Smooth muscle cell (in vitro differentiated cells): ENCODE measurements around the gene HNRNPM. TPM values are rescaled to one million over a fixed set of nuclear protein-coding genes. Genes with fewer than 3 reads are reported as not detected.

Source experiments
- DNase-seq: peaks from one replicate; lab custom pipeline; 2025; ENCODE audit not compliant: unreplicated experiment; lab: John Stamatoyannopoulos, UW
- H2AFZ ChIP-seq: fragments of 200-600 bp; sonication (generic); 2 replicates; pipeline ENCODE4 v1.6.0; 2016; ENCODE audit warnings: antibody characterized with exemption, low read depth, mild to moderate bottlenecking
- H3F3A ChIP-seq: fragments of 200-600 bp; sonication (generic); 2 replicates; pipeline ENCODE4 v1.6.0; 2017; ENCODE audit warnings: antibody characterized with exemption, low read depth
- H3K27ac ChIP-seq: fragments of 200-600 bp; sonication (generic); 2 replicates; pipeline ENCODE4 v1.5.1; 2016; ENCODE audit warnings: low read depth, mild to moderate bottlenecking
- H3K27me3 ChIP-seq: fragments of 200-600 bp; sonication (generic); 2 replicates; pipeline ENCODE4 v1.6.1; 2016; ENCODE audit warnings: low read depth, mild to moderate bottlenecking
- H3K36me3 ChIP-seq: fragments of 200-600 bp; sonication (generic); 2 replicates; pipeline ENCODE4 v1.5.1; 2016; ENCODE audit warnings: low read depth
- H3K4me1 ChIP-seq: fragments of 200-600 bp; sonication (generic); 2 replicates; pipeline ENCODE4 v1.5.1; 2016; ENCODE audit warnings: low read depth
- H3K4me2 ChIP-seq: fragments of 200-600 bp; sonication (generic); 2 replicates; pipeline ENCODE4 v1.6.0; 2016; ENCODE audit warnings: mild to moderate bottlenecking
- H3K4me3 ChIP-seq: fragments of 200-600 bp; sonication (generic); 2 replicates; pipeline ENCODE4 v1.5.1; 2016; ENCODE audit warnings: mild to moderate bottlenecking
- H3K79me2 ChIP-seq: fragments of 200-600 bp; sonication (generic); 2 replicates; pipeline ENCODE4 v1.6.0; 2016; ENCODE audit warnings: low read depth, mild to moderate bottlenecking
- H3K9ac ChIP-seq: fragments of 200-600 bp; sonication (generic); 2 replicates; pipeline ENCODE4 v1.6.0; 2016; ENCODE audit warnings: low read depth
- H3K9me3 ChIP-seq: fragments of 200-600 bp; sonication (generic); replicated peaks from 2 replicates; pipeline ENCODE4 v1.5.1; 2016; ENCODE audit warnings: low read depth
- H4K20me1 ChIP-seq: fragments of 200-600 bp; sonication (generic); 2 replicates; pipeline ENCODE4 v1.6.0; 2016; ENCODE audit warnings: low read depth
- CTCF ChIP-seq: fragments of 200-600 bp; sonication (generic); IDR thresholded peaks from 2 replicates; pipeline ENCODE4 v1.5.1; 2017; ENCODE audit warnings: borderline replicate concordance, mild to moderate bottlenecking, antibody characterized with exemption; ENCODE audit not compliant: insufficient read depth, poor library complexity, severe bottlenecking
- WGBS: methylation state at CpG from one replicate; pipeline ENCODE4 v1.1.7; 2016; ENCODE audit warnings: low lambda C conversion rate; 5-methylcytosine and 5-hydroxymethylcytosine counted together
- polyA plus RNA-seq: library from polyadenylated mRNA; unstranded; fragments of >200 nt; fragmentation: Nextera tagmentation; extraction: Ambion mirVana; gene quantifications from 2 replicates; pipeline ENCODE4 v1.2.1, GENCODE V29; 2016
- total RNA-seq: library from RNA; depleted of rRNA; stranded (reverse); fragments of >200 nt; gene quantifications from 2 replicates; pipeline ENCODE4 v1.2.3, GENCODE V29; 2014

The HNRNPM gene
- total and polyA plus RNA-seq, 2 experiments from 2014 or later, result 44.3 to 143 TPM

- Histone ChIP-seq H3F3A (no peaks in the 10 kb centered on the region), H3K9me3 (no peaks in the 10 kb centered on the region), H3K36me3 (no peaks in the 10 kb centered on the region), H3K27me3 (no peaks in the 10 kb centered on the region), H3K27ac (peak overlapping the region; percentile 3), H3K4me1 (no peaks in the 10 kb centered on the region), H2AFZ (no peak overlapping the region), H4K20me1 (peaks cover 92% of the 10 kb centered on the region), H3K79me2 (peaks cover 76% of the 10 kb centered on the region), H3K4me3 (no peak overlapping the region), H3K9ac (no peak overlapping the region), H3K4me2 (no peak overlapping the region)
- 66% methylated on average over 16 of the region's 22 CpGs for WGBS
- TF ChIP-seq CTCF, result peak; percentile 50
- DNase-seq, result no peak
These were observed 48.1 kb upstream of the HNRNPM start for GRCh38 chr19:8396563-8397203.

- no peak overlapping the region for H2AFZ ChIP-seq
- no peaks in the 10 kb centered on the region for H3K9me3 ChIP-seq
- no peaks in the 10 kb centered on the region for H3F3A ChIP-seq
- no peak overlapping the region for H3K4me2 ChIP-seq
- peak overlapping the region; percentile 3 for H3K27ac ChIP-seq
- TF ChIP-seq CTCF, result no peak
- no peak overlapping the region for H3K9ac ChIP-seq
- peaks cover 70% of the 10 kb centered on the region for H3K79me2 ChIP-seq
- H3K4me1 ChIP-seq, result no peaks in the 10 kb centered on the region
- no peaks in the 10 kb centered on the region for H3K36me3 ChIP-seq
- H4K20me1 ChIP-seq, result peaks cover 92% of the 10 kb centered on the region
- no peak overlapping the region for H3K4me3 ChIP-seq
- DNase-seq, result no peak
- WGBS, result 71% methylated on average over 6 of the region's 7 CpGs
- H3K27me3 ChIP-seq, result no peaks in the 10 kb centered on the region
These were observed 47.5 kb upstream of the HNRNPM start for GRCh38 chr19:8397271-8397670.

GRCh38 chr19:8397746-8398310 lies 46.9 kb upstream of the HNRNPM start:
- Histone ChIP-seq H3K4me3 (no peak overlapping the region), H4K20me1 (peaks cover 92% of the 10 kb centered on the region), H3K4me1 (no peaks in the 10 kb centered on the region), H3K36me3 (no peaks in the 10 kb centered on the region), H3K9ac (no peak overlapping the region), H3K4me2 (no peak overlapping the region), H3K27ac (no peak overlapping the region), H3K79me2 (peaks cover 64% of the 10 kb centered on the region), H3K9me3 (no peaks in the 10 kb centered on the region), H3K27me3 (no peaks in the 10 kb centered on the region), H3F3A (no peaks in the 10 kb centered on the region), H2AFZ (no peak overlapping the region)
- TF ChIP-seq CTCF, result no peak
- WGBS, result 95% methylated on average over 10 of the region's 10 CpGs
- no peak for DNase-seq
